Activated CD8-positive, alpha-beta memory T cell treated with anti-CD3 and anti-CD28 coated beads, Interleukin-2, amount 50 U/mL, for 48 hours (primary cell): Measurements from ENCODE around the gene DSPP.
A peak's percentile ranks its signal among the peaks of the same experiment; 100 is the strongest.
"Not testable (repeated sequence)": the region's sequence is repeated elsewhere in the genome, so short reads cannot be mapped to it uniquely, and the experiment has no call there.

Source experiments
- DNase-seq: peaks from one replicate; pipeline ENCODE4 v3.0.0-alpha.2; 2020

The DSPP gene

GRCh38 chr4:87608229-87608628 lies at the start of gene DSPP:
Gene DSPP, plus strand, starts transcription at chr4:87608529. Its CDS starts 2,380 bp downstream, at chr4:87610909.
- no peak for DNase-seq

DNA sequence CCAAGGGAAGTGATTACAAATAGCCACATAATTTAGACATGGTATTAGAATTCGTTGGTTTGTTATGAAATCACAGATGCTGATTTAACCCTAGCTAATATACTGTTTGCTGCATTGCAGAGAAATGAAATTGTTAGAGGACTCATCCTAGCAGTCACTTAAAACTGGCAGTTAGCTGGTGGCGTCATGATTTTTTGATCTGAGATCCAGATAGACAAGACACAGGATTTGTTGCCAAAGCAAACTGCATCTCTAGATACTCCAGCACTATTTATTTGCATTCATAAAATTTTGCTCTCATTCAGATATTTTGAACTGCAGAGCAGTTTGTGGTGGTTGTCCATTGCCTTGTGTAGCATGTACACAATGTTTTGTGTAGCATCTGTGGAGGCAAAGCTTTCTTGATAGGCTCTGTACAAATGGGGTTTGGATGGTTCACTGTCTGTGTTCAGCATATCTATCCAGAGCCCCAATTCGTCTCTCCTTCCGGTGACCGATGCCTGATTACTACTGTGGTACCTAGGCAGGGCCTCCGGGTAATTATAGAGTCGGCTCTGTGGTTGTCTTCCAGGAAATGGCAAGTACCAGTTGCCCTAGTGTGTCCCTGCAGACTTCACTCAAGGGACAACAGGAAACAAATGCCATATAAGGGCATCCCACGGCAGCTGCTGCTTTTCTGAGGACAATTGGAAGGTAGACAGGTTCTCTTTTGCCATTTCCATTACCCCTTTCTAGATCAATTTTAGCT lies 49.1 kb upstream of the DSPP start:
- peak; percentile 53 for DNase-seq

- DNase-seq, result no peak
These were observed 47.5 kb upstream of the DSPP start for GRCh38 chr4:87560802-87561201.

- no peak for DNase-seq
These were observed 42.6 kb upstream of the DSPP start for GRCh38 chr4:87565746-87566145.

DNA sequence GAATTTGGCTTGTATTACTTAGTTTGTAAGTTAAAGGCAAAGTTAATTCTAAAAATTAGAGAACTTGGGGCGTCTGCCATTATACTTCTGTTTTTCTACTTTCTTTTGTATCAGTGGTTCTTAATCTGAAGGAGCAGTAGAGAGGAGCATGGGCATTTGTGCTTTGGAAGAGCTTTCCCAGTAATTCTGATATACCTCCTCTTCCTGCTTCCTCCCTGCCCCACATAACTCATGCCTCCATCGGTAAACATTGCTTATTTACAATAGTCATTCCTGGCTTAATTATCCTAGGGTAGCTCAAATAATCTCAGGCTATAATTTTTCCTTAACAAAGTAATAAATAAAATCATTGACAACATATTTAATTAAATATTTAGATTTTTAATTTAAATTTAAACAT lies 42.1 kb upstream of the DSPP start:
- no peak for DNase-seq

DNA sequence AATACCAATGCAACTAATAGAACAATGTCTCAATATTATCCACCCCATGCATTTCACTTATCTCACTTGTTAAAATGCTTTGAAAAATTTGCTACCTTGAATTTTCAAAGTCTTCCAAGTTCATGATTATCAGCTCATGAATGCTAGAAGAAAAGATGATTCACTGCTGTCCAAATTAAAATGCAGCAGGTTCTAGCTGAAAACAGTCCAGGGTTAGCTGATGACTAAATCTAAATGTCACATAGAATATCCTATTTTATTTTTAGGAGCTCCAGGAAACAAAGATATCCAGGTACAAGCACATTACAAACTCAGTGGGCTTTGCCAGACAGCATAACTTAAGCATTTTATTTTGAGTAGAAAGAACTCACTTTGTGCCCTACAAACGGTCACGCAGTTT lies 41.1 kb upstream of the DSPP start:
- DNase-seq, result no peak

GRCh38 chr4:87570290-87570805 lies 38.0 kb upstream of the DSPP start:
- no peak for DNase-seq

- DNase-seq, result not testable (repeated sequence)
These were observed 34.0 kb upstream of the DSPP start for GRCh38 chr4:87574376-87574775.

DNA sequence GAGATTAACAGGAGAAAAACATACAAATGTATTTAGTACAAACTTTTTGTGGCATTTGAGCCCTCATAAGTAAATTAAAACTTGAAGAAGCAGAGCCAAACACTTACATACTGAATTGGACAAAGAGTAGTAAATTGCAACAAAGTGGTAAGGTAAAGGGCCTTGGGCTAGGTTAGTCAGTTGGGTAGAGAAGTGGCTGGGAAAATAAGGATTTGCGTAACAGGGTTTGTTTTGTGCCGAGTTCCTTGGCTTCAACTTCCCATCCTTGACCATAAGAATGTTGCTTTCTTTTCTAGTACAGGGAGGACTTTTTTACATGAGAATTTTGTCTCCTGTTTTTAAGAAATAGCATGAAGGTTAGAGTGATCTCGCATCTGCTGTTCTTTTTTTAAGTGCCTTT lies 33.3 kb upstream of the DSPP start:
- no peak for DNase-seq

DNA sequence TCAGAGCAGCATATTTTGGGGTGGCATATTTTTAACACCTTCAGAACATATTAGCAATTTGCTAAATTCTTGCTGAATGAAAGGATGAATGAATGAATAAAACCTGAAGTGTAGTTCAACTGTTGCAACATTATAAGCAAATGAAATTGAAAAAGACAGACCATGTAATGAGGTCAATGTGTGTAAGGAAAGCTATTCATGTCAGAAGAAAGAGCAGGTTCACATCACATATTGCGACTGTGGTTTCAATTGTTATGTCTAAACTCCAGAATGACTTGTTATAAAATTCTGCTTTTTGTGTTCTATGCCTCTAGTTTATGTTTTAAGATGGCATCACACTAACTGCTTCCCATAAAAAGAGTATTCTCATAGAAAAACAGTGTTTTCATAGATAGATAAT lies 32.9 kb upstream of the DSPP start:
- no peak for DNase-seq

- DNase-seq, result no peak
These were observed 32.3 kb upstream of the DSPP start for GRCh38 chr4:87575983-87576382.

DNA sequence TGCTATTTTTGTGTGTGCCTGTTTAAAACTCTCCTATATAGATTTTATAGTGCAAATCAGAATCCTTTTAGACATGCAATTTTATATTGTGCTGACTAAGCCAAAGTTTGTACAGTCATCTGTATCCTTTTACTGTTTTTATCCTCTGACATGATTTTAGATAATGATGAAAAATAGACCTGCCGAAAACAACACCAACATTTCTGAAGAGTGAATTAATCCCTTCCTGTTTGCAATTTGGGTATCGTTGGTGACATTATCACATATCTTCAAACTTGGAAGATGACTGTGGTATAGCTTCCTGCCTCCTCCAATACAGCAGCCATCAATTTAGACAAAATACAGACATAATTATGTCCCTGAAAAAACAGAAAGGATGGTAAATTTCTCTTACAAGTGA lies 28.9 kb upstream of the DSPP start:
- DNase-seq, result no peak

- DNase-seq, result no peak
These were observed 28.3 kb upstream of the DSPP start for GRCh38 chr4:87580057-87580456.

- DNase-seq, result no peak
These were observed 24.0 kb upstream of the DSPP start for GRCh38 chr4:87584222-87584908.

DNA sequence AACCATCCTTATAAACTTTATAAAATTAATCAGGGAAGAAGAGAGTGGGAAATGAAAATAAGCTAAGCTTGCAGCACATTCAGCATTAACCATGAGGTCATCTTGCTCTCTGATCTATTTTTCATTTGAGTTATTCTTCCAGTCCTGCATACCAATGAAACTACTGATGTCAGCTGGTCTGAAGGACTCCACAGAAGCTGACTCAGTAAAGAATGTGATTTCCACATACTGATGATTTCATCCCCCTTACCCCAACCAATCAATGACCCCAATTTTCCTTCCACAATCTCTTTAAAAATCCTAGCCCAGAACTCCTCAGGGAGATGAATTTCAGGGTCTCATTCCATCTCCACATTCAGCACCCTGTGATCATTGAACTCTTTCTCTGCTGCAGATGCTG lies 18.8 kb upstream of the DSPP start:
- no peak for DNase-seq

DNA sequence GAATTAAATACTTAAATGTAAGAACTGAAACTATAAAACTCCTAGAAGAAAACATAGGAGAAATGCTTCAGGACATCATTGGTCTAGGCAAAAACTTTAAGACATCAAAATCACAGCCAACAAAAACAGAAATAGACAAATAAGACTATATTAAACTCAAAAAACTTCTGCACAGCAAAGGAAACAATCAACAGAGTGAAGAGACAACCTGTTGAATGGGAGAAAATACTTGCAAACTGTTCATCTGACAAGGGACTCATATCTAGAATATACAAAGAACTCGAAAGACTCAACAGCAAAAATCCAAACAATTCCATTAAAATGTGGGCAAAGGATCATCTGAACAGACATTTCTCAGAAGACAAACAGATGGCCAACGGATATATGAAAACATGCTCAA lies 16.2 kb upstream of the DSPP start:
- no peak for DNase-seq

GRCh38 chr4:87601361-87601760 lies 7.0 kb upstream of the DSPP start:
- no peak for DNase-seq

DNA sequence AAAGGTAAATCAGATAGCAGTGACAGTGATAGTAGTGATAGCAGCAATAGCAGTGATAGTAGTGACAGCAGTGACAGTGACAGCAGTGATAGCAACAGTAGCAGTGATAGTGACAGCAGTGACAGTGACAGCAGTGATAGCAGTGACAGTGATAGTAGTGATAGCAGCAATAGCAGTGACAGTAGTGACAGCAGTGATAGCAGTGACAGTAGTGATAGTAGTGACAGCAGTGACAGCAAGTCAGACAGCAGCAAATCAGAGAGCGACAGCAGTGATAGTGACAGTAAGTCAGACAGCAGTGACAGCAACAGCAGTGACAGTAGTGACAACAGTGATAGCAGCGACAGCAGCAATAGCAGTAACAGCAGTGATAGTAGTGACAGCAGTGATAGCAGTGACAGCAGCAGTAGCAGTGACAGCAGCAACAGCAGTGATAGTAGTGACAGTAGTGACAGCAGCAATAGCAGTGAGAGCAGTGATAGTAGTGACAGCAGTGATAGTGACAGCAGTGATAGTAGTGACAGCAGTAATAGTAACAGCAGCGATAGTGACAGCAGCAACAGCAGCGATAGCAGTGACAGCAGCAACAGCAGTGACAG lies 6.1 kb downstream of the DSPP start:
- DNase-seq, result no peak

DNA sequence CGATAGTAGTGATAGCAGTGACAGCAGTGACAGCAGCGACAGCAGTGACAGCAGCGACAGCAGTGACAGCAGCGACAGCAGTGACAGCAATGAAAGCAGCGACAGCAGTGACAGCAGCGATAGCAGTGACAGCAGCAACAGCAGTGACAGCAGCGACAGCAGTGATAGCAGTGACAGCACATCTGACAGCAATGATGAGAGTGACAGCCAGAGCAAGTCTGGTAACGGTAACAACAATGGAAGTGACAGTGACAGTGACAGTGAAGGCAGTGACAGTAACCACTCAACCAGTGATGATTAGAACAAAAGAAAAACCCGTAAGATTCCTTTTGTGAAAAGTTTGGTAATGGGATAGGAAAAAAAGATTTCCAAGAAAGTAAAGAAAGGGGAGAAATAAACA lies 7.9 kb downstream of the DSPP start:
- no peak for DNase-seq

DNA sequence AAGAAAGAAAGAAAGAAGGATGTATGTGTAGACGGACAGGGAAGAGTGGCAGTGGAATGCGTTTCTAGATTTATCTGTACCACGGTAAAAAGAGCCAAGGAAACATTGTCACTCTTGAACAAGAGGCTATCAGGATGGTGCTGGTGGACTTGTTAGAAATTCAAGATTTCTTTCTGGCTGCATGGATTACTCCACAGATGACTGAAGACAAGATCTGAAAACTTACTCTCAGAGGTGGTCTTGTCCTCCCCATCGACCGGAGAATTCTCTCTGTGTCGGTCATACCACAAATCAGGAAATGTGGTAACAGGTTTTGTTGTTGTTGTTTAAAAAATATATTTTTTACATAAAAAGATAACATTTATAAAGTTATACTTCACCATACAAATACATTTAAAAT lies 11.8 kb downstream of the DSPP start:
- no peak for DNase-seq

- DNase-seq, result no peak
These were observed 12.2 kb downstream of the DSPP start for GRCh38 chr4:87620491-87620890.

GRCh38 chr4:87622303-87622702 lies 14.0 kb downstream of the DSPP start:
- DNase-seq, result no peak

DNA sequence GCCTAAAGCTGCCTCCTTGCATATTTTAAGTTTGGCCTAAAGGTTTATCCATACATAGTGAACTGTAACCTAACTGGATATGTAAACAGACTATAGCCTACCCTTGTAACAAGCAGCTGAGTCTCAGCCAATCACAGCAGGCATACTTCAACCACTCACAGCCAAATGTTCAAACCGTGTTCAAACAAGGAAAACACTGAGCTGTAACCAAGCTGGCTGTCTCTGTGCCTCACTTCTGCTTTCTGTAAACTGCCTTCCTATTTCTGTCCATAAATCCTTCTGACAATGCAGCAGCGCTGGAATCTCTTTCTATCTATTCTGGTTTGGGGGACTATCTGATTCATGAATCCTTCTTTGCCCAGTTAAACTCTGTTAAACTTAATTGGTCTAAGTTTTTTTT lies 16.4 kb downstream of the DSPP start:
- DNase-seq, result no peak

GRCh38 chr4:87631668-87632067 lies 23.3 kb downstream of the DSPP start:
- no peak for DNase-seq
